NCI-H2196 (cell line): Measurements from ENCODE around the gene SDK2.

Source experiments
- DNase-seq: peaks from one replicate; lab custom pipeline; 2025; ENCODE audit not compliant: unreplicated experiment; lab: John Stamatoyannopoulos, UW

Gene SDK2

GRCh38 chr17:73519011-73519410 is 125.2 kb downstream of the SDK2 start:
- no peak for DNase-seq

- DNase-seq = no peak
Observed at GRCh38 chr17:73516431-73516830, 127.8 kb downstream of the SDK2 start.

GRCh38 chr17:73514146-73514863 is 129.9 kb downstream of the SDK2 start:
- DNase-seq = no peak

GRCh38 chr17:73513426-73513825 is 130.8 kb downstream of the SDK2 start:
- no peak for DNase-seq

- DNase-seq = no peak
Observed at GRCh38 chr17:73511719-73512115, 132.5 kb downstream of the SDK2 start.

GRCh38 chr17:73510981-73511718 is 133.1 kb downstream of the SDK2 start:
- no peak for DNase-seq

GRCh38 chr17:73508931-73509605 is 135.2 kb downstream of the SDK2 start:
- DNase-seq = no peak

- no peak for DNase-seq
Observed at GRCh38 chr17:73508057-73508930, 136.0 kb downstream of the SDK2 start.

GRCh38 chr17:73506470-73507435 is 137.5 kb downstream of the SDK2 start:
- no peak for DNase-seq

GRCh38 chr17:73503560-73503959 is 140.7 kb downstream of the SDK2 start:
- no peak for DNase-seq

- no peak for DNase-seq
Observed at GRCh38 chr17:73500414-73500999, 143.7 kb downstream of the SDK2 start.

- DNase-seq = no peak
Observed at GRCh38 chr17:73498886-73499554, 145.2 kb downstream of the SDK2 start.

- no peak for DNase-seq
Observed at GRCh38 chr17:73498176-73498575, 146.1 kb downstream of the SDK2 start.

GRCh38 chr17:73497721-73498120 is 146.5 kb downstream of the SDK2 start:
- DNase-seq = no peak

- no peak for DNase-seq
Observed at GRCh38 chr17:73496232-73496631, 148.0 kb downstream of the SDK2 start.

- DNase-seq = no peak
Observed at GRCh38 chr17:73495641-73496040, 148.6 kb downstream of the SDK2 start.

GRCh38 chr17:73494950-73495349 is 149.3 kb downstream of the SDK2 start:
- no peak for DNase-seq

- DNase-seq = no peak
Observed at GRCh38 chr17:73493956-73494926, 150.0 kb downstream of the SDK2 start.
